CD4-positive, alpha-beta memory T cell (primary cell): ENCODE data around the gene IDI2. TPM values are rescaled to one million over a fixed set of nuclear protein-coding genes. Genes with fewer than 3 reads are reported as not detected.
"Not testable (repeated sequence)": the region's sequence is repeated elsewhere in the genome, so short reads cannot be mapped to it uniquely, and the experiment has no call there.

Experiments used
- CTCF ChIA-PET: fragments of 350-600 bp; sonication (Branson Sonifier 250); formaldehyde crosslinking; loops from one replicate; lab custom pipeline; 2021; ENCODE audit warnings: inconsistent platforms; ENCODE audit not compliant: partially characterized antibody; lab: Charles Lee
- POLR2A ChIA-PET: fragments of 350-600 bp; sonication (Branson Sonifier 250); formaldehyde crosslinking; loops from one replicate; lab custom pipeline; 2021; ENCODE audit not compliant: partially characterized antibody; lab: Charles Lee
- DNase-seq, 5 donors: peaks; one replicate each; pipeline versions ENCODE4 v3.0.0 to v3.0.0-alpha.2; 2020 to 2022; ENCODE audit warnings: mixed read lengths in 1 of 5
- H3K27ac ChIP-seq: one replicate; pipeline ENCODE4 v1.7.0; 2013; ENCODE audit warnings: low read depth, low read length
- H3K27me3 ChIP-seq: 2 replicates; pipeline ENCODE4 v1.7.0; 2013; ENCODE audit warnings: mild to moderate bottlenecking, low read length, moderate library complexity; ENCODE audit not compliant: insufficient read depth
- H3K36me3 ChIP-seq: 2 replicates; pipeline ENCODE4 v1.7.0; 2013; ENCODE audit warnings: mild to moderate bottlenecking, low read length, moderate library complexity; ENCODE audit not compliant: insufficient read depth
- H3K4me1 ChIP-seq: 2 replicates; pipeline ENCODE4 v1.7.0; 2013; ENCODE audit warnings: mild to moderate bottlenecking, low read length, moderate library complexity; ENCODE audit not compliant: insufficient read depth
- H3K4me3 ChIP-seq, 2 donors: one replicate each; pipeline ENCODE4 v1.7.0; 2013; ENCODE audit warnings: low read length in 2 of 2, mild to moderate bottlenecking in 1 of 2
- H3K9me3 ChIP-seq, 2 donors: one replicate each; pipeline ENCODE4 v1.7.0; 2013; ENCODE audit warnings: low read length in 2 of 2, control low read depth in 1 of 2; ENCODE audit not compliant: control insufficient read depth in 1 of 2
- H3K27ac Mint-ChIP-seq, 7 donors: one replicate each; pipeline ENCODE4 v1.8.0; 2020 to 2021; ENCODE audit warnings: mixed read lengths in 7 of 7, mild to moderate bottlenecking in 6 of 7, inconsistent platforms in 3 of 7, moderate library complexity in 3 of 7
- H3K27me3 Mint-ChIP-seq, 2 donors: one replicate each; pipeline ENCODE4 v1.8.0; 2020 to 2021; ENCODE audit warnings: mixed read lengths in 2 of 2
- H3K36me3 Mint-ChIP-seq, 2 donors: one replicate each; pipeline ENCODE4 v1.8.0; 2020 to 2021; ENCODE audit warnings: mixed read lengths in 2 of 2, inconsistent platforms in 1 of 2, mild to moderate bottlenecking in 1 of 2
- H3K4me1 Mint-ChIP-seq, 4 donors: one replicate each; pipeline ENCODE4 v1.8.0; 2020 to 2021; ENCODE audit warnings: mixed read lengths in 4 of 4, mild to moderate bottlenecking in 1 of 4
- H3K4me3 Mint-ChIP-seq, 8 donors: one replicate each; pipeline ENCODE4 v1.8.0; 2020 to 2021; ENCODE audit warnings: mixed read lengths in 8 of 8, mild to moderate bottlenecking in 7 of 8, moderate library complexity in 6 of 8, inconsistent platforms in 3 of 8
- H3K9me3 Mint-ChIP-seq, 8 donors: one replicate each; pipeline ENCODE4 v1.8.0; 2020 to 2021; ENCODE audit warnings: mixed read lengths in 8 of 8, mild to moderate bottlenecking in 5 of 8, inconsistent platforms in 3 of 8, moderate library complexity in 1 of 8
- intact Hi-C: fragments of 100-400 bp; cut with micrococcal nuclease; formaldehyde crosslinking; loops from one replicate; pipeline ENCODE4 v1.15.1; 2023
- polyA plus RNA-seq, 2 donors: library from polyadenylated mRNA; unstranded; fragments of 300-500 nt; fragmentation: Illumina TruSeq; gene quantifications; one replicate each; pipeline ENCODE4 v1.2.3, GENCODE V29; 2021
- total RNA-seq, 2 experiments: library from RNA; stranded (reverse); gene quantifications; one replicate each; pipeline ENCODE4 v1.2.3, GENCODE V29; 2021

Gene IDI2
- total and polyA plus RNA-seq, 4 experiments from 2014 or later, result not detected

DNA sequence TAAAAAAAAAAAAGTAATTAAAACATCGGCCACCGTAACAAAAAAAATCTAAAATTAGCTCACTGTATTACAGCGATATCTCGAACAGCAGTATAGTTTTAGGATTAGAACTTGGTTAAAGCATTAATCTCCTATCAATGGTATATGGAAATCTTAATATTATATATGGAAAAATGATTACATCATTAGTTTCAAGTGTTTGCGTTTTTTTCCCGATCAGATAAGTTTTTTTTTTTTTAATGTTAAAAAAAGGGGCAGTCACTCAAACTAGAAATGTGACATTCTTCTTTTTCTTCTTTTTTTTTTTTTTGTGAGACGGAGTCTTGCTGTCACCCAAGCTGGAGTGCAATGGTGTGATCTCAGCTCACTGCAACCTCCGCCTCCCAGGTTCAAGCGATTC is 15.9 kb upstream of the IDI2 start:
- ChIA-PET CTCF (interaction anchor here (1.3 kb wide), 1 partner anchor 39 kb away, joined by 3 read pairs; no protein-coding TSS in a partner anchor), POLR2A (no interaction called here)
- peaks cover 14% of the 10 kb centered on the region for H3K36me3 ChIP-seq
- Mint-ChIP-seq H3K27ac (no peak overlapping the region), H3K4me3 (no peak overlapping the region), H3K36me3 (peaks cover 23 to 46% of the 10 kb centered on the region in 2 donors), H3K9me3 (no peaks in the 10 kb centered on the region), H3K4me1 (peaks cover 25 to 44% (median 36%) of the 10 kb centered on the region in 4 donors), H3K27me3 (no peaks in the 10 kb centered on the region)
- no peak overlapping the region for H3K4me3 ChIP-seq
- H3K27me3 ChIP-seq, result no peaks in the 10 kb centered on the region
- no peak for DNase-seq
- no peaks in the 10 kb centered on the region for H3K9me3 ChIP-seq
- H3K4me1 ChIP-seq, result peaks cover 40% of the 10 kb centered on the region
- no peak overlapping the region for H3K27ac ChIP-seq
- intact Hi-C loops, result loop anchor here (10.0 kb wide), 1 partner anchor 2003 kb away; no protein-coding TSS in a partner anchor

DNA sequence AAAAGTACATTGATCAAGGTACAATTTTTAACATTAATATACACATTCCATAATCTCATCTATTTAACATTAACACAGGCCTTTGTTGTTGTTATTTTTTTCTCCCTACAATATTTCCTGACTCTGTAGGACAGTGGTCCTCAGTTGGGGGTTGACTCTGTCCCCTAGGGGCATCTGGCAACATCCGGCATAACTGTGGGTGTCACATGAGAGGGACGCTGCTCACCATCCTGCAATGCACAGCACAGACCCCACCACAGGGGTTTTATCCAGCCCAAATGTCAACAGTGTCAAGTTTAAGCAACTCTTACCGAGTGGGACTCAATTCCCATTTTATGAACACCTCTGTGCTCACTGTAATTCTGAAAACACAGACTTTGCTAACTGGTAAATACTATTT is 14.5 kb upstream of the IDI2 start:
- ChIA-PET POLR2A (no interaction called here), CTCF (no interaction called here)
- H3K27me3 ChIP-seq, result no peaks in the 10 kb centered on the region
- H3K4me1 Mint-ChIP-seq, result peaks cover 21 to 37% (median 31%) of the 10 kb centered on the region in 4 donors
- H3K4me3 ChIP-seq, result no peak overlapping the region
- no peaks in the 10 kb centered on the region for H3K9me3 Mint-ChIP-seq
- H3K9me3 ChIP-seq, result no peaks in the 10 kb centered on the region
- H3K4me1 ChIP-seq, result peaks cover 28% of the 10 kb centered on the region
- intact Hi-C loops, result loop anchor here (10.0 kb wide), 1 partner anchor 2005 kb away; no protein-coding TSS in a partner anchor
- H3K27me3 Mint-ChIP-seq, result no peaks in the 10 kb centered on the region
- H3K36me3 Mint-ChIP-seq, result peaks cover 23 to 46% of the 10 kb centered on the region in 2 donors
- H3K4me3 Mint-ChIP-seq, result no peak overlapping the region
- DNase-seq, result no peak
- peak overlapping the region in 2 of 7 donors; percentile 32 to 81 for H3K27ac Mint-ChIP-seq
- H3K36me3 ChIP-seq, result peaks cover 14% of the 10 kb centered on the region
- no peak overlapping the region for H3K27ac ChIP-seq

DNA sequence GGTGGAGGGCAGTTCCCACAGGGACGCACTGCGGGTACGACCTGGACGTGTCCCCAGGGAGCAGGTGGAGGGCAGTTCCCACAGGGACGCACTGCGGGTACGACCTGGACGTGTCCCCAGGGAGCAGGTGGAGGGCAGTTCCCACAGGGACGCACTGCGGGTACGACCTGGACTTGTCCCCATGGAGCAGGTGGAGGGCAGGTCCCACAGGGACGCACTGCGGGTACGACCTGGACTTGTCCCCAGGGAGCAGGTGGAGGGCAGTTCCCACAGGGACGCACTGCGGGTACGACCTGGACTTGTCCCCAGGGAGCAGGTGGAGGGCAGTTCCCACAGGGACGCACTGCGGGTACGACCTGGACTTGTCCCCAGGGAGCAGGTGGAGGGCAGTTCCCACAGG is 13.1 kb upstream of the IDI2 start:
- H3K9me3 Mint-ChIP-seq, H3K27ac Mint-ChIP-seq, H3K9me3 ChIP-seq, DNase-seq, H3K4me3 Mint-ChIP-seq, H3K27ac ChIP-seq, H3K4me3 ChIP-seq, H3K27me3 Mint-ChIP-seq, CTCF ChIA-PET, POLR2A ChIA-PET, H3K27me3 ChIP-seq, intact Hi-C loops: not testable (repeated sequence)
- peaks cover 23 to 46% of the 10 kb centered on the region in 2 donors for H3K36me3 Mint-ChIP-seq
- peaks cover 8 to 23% (median 18%) of the 10 kb centered on the region in 4 donors for H3K4me1 Mint-ChIP-seq
- Histone ChIP-seq H3K36me3 (peaks cover 14% of the 10 kb centered on the region), H3K4me1 (peaks cover 14% of the 10 kb centered on the region)

DNA sequence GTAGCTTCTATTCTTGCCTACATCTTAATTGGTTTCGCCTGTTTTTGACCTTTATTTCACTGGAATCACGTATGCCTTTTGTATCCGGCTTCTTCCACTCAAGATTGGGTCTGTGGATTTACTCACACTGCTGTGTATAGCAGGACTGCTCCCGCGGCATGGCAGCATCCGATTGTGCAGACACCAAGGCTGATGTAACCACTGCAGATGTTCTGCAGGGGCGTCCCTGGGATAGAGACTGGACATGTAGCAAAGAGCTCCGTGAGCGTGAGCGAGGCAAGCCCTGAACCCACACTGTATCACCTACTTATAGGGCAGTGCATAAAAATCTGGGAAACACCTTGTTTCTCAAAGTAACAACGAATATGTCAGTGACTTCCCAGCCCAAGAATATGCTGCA is 11.4 kb upstream of the IDI2 start:
- CTCF ChIA-PET, result no interaction called here
- Mint-ChIP-seq H3K27ac (peak overlapping the region in 3 of 7 donors; percentile 37 to 60 (median 43)), H3K27me3 (no peaks in the 10 kb centered on the region), H3K9me3 (no peaks in the 10 kb centered on the region), H3K4me3 (no peak overlapping the region), H3K36me3 (peaks cover 15 to 33% of the 10 kb centered on the region in 2 donors), H3K4me1 (peaks cover 0 to 13% (median 9%) of the 10 kb centered on the region in 4 donors)
- H3K27ac ChIP-seq, result no peak overlapping the region
- POLR2A ChIA-PET, result interaction anchor here (3.4 kb wide), 1 partner anchor 11 kb away, joined by 17 read pairs; the partner anchor contains the start of gene IDI1
- H3K4me1 ChIP-seq, result no peaks in the 10 kb centered on the region
- intact Hi-C loops, result no loop called here
- no peak overlapping the region for H3K4me3 ChIP-seq
- peaks cover 14% of the 10 kb centered on the region for H3K36me3 ChIP-seq
- no peaks in the 10 kb centered on the region for H3K9me3 ChIP-seq
- DNase-seq, result no peak
- no peaks in the 10 kb centered on the region for H3K27me3 ChIP-seq

DNA sequence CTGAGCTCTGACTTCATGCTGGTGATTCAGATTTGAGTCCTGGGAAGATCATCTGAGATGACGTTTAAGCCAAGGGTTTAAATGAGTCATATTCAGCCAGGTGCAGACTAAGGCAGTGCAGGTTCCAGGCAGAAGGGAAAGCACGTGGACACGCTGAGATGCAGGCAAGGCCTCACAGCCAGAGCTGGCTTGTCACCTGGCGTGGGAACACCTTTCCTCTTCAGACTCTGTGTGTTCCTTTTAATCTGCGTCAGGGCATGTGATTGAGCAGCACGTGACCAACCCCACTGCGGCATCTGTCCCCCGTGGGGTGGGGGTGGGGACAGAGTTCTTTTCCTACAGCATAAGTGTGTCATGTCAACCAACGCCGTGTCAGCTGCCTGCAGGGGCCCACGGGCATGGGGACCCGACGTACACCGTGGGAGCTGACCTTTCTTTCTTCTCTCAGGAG is 10.7 kb upstream of the IDI2 start:
- no peaks in the 10 kb centered on the region for H3K9me3 Mint-ChIP-seq
- H3K27ac ChIP-seq, result no peak overlapping the region
- H3K4me1 ChIP-seq, result no peaks in the 10 kb centered on the region
- no peaks in the 10 kb centered on the region for H3K27me3 Mint-ChIP-seq
- POLR2A ChIA-PET, result interaction anchor here (1.7 to 3.4 kb wide), 2 partner anchors 8 to 12 kb away, joined by 7 to 17 read pairs; partner anchors contain the start of gene IDI1
- peaks cover 11% of the 10 kb centered on the region for H3K36me3 ChIP-seq
- peaks cover 15 to 28% of the 10 kb centered on the region in 2 donors for H3K36me3 Mint-ChIP-seq
- H3K4me3 ChIP-seq, result no peak overlapping the region
- CTCF ChIA-PET, result no interaction called here
- H3K27ac Mint-ChIP-seq, result peak overlapping the region in 2 of 7 donors; percentile 49 to 51
- peak overlapping the region in 2 of 8 donors; percentile 8 to 41 for H3K4me3 Mint-ChIP-seq
- DNase-seq, result peak in 2 of 5 donors; percentile 22 to 61
- no peaks in the 10 kb centered on the region for H3K27me3 ChIP-seq
- intact Hi-C loops, result no loop called here
- H3K4me1 Mint-ChIP-seq, result peaks cover 0 to 13% (median 9%) of the 10 kb centered on the region in 4 donors
- no peaks in the 10 kb centered on the region for H3K9me3 ChIP-seq

DNA sequence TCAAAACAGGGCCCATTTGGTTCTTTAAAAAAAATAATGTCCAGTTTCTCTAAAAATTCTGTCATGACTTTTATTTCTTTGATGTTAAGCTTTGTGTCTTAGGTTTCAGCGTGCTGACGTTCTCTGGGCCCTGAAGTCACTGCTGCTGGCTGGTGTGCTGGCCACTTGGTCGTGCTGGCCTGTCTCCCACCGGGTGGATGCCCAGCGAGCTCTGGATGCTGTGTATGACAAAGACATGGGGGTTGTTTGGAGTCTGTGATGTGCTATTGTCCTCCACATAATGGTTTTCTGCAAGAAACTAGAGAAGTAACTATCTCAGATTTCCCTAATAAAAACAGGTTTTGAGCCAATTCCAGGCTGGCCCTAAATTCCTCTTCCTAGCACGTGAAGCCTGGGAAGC is 9.5 kb upstream of the IDI2 start:
- Histone ChIP-seq H3K4me3 (no peak overlapping the region), H3K36me3 (peaks cover 2% of the 10 kb centered on the region), H3K4me1 (no peaks in the 10 kb centered on the region), H3K9me3 (no peaks in the 10 kb centered on the region), H3K27ac (no peak overlapping the region), H3K27me3 (no peaks in the 10 kb centered on the region)
- Mint-ChIP-seq H3K36me3 (peaks cover 10 to 18% of the 10 kb centered on the region in 2 donors), H3K9me3 (no peaks in the 10 kb centered on the region), H3K4me1 (peaks cover 0 to 13% (median 7%) of the 10 kb centered on the region in 4 donors), H3K4me3 (no peak overlapping the region), H3K27me3 (no peaks in the 10 kb centered on the region), H3K27ac (no peak overlapping the region)
- no peak for DNase-seq
- intact Hi-C loops, result no loop called here
- ChIA-PET POLR2A (interaction anchor here (1.7 to 3.4 kb wide), 2 partner anchors 9 to 13 kb away, joined by 7 to 17 read pairs; partner anchors contain the start of gene IDI1), CTCF (no interaction called here)

DNA sequence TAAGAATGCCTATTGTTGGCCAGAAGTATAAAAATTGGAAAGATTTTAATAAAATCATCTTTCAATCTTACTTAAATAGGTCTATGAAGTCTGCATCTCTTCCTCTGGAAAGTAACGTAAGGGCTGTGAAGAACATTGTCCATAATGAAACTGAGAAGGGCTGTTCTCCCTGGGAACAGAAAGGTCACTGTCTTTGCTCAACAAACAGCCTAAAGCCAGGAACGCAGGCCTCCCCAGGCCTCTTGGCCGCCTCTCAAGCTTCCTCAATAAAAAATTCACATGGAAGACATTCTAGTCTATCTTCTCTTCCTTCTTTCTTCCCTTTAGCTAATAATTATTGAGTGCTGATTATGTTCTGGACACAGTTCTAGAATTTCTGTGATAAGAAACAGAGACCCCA is 9.1 kb upstream of the IDI2 start:
- CTCF ChIA-PET, result no interaction called here
- no peak overlapping the region for H3K27ac Mint-ChIP-seq
- POLR2A ChIA-PET, result interaction anchor here (1.7 to 3.4 kb wide), 2 partner anchors 10 to 14 kb away, joined by 7 to 17 read pairs; partner anchors contain the start of gene IDI1

More for the DNA sequence above, 9.1 kb upstream of the IDI2 start:
- Mint-ChIP-seq H3K27me3 (no peaks in the 10 kb centered on the region), H3K4me3 (no peak overlapping the region), H3K9me3 (no peaks in the 10 kb centered on the region), H3K36me3 (peaks cover 8 to 15% of the 10 kb centered on the region in 2 donors), H3K4me1 (peaks cover 0 to 13% (median 4%) of the 10 kb centered on the region in 4 donors)
- Histone ChIP-seq H3K36me3 (no peaks in the 10 kb centered on the region), H3K9me3 (no peaks in the 10 kb centered on the region), H3K27me3 (no peaks in the 10 kb centered on the region), H3K4me1 (no peaks in the 10 kb centered on the region), H3K4me3 (no peak overlapping the region), H3K27ac (no peak overlapping the region)
- intact Hi-C loops, result no loop called here
- DNase-seq, result no peak
